Limb (tissue), 2 donors: ENCODE measurements around the gene CDH18.
A peak's percentile ranks its signal among the peaks of the same experiment; 100 is the strongest.

Source experiments
- DNase-seq, 2 donors: peaks; one replicate each; pipeline ENCODE4 v3.0.0-alpha.2; 2016; ENCODE audit errors: extremely low spot score in 2 of 2

The CDH18 gene

DNA sequence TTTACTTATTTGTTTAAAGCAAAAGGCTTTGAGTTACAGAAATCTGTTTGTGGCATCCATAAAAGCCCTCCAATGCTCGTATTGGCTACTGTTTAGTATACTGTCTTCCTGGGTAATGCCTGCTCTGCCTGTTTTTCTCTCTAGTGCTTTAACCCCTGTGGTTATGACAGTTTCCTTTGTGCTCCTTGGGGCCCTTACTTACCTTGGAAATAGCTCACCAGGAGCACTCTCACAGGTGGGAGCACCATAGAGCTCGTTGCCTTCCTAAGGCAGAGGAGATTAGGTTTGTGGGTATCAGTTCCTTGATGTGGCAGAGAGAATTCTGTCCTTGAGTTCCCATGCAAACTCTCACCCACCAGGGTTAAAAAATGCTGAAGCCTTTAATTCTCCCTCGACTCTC lies 242.8 kb downstream of the CDH18 start:
- DNase-seq: no peak

DNA sequence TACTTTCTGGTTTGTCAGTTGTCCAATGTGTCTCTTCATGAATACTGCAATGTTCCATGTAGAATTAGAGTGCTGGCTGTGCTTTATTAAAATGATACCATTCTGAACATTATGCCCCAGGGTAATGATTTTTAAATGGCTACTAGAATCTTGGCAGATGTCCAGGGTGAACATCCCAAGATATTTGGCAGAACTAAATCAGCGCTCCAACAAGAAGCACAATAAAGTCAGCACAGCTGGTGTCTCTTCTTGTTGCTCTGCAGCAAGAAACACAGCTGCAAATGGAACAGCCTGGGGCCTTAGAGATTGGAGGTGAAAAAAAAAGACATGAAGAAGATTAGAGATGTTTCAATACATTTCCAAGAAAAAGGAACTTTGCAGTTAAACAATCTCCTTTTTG lies 248.3 kb downstream of the CDH18 start:
- peak in 1 of 2 donors; percentile 80 for DNase-seq

DNA sequence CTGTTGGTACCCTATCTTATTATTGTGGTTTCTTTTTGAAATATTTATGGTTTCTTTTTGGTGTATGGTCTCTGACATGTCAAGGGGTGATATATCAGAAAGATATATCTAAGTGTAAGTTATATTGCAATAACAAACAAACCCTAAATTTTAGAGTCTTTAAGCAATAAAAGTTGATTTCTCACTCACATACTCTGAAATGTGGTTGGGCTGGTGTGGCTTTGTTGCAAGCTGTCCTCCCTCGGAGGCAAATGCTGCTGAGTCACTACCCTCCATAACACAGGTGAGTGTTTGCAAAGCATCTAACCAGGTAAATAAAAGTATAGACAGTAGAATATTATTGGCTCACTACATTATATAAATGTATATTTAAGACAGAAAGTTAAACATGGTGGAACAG lies 253.2 kb downstream of the CDH18 start:
- no peak for DNase-seq

DNA sequence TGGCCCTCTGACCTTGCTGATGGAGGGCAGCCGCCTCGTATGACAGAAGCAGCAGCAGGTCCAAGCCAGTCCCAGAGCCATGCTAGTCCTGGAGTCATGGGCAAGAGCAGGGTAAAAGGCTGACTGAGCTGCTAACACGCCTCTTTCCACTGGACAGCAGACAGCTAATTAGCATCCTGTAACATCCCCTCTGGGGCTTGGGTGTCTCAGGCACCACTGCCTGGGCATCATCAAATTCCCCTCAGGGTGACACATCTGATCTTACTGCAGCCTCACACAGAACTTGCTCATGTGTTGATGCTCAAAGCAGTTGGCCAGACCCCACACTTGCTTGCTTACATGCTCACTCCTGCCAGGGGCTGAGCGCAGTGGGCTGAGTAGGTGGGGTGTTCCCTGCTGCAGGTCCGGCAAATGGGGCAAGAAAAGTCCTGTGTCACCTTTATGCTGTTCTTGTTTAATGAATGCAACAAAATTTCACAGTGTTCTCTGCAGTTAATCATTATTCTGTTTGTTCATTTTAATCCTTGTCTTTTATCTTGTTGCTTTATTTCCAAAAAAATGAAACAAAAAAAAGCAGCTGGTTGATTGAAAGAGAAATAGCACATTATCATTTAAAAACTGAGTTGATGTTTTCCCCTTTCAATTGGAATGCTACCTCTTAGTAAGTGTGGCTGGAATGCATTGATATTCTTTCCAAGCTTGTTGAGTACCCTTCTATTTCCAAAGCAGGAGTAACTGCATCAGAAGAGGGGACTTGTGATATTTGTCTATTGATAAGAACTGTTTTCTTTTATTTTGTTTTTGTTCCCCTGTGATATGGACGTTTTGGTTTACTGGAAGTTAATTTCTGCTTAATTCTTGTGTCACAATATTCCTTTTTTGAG lies 254.1 kb downstream of the CDH18 start:
- no peak for DNase-seq

DNA sequence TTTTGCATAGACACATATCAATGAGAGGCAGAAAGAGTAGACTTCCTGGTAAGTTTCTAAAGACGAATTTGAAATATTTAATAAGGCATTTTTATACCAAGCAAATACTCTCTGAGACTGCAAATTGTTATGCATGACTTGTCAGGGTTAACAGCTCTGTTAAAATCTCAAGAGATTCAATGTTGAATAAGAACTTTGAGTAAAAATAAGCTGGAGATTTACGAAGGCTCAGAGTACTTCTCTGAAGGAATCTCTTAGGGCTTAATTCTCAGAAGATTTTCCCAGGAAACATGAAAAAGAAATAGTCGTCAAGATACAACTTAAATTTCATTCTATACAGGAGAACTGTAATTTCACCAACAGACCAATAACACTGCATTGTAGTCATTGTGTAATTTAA lies 259.4 kb downstream of the CDH18 start:
- DNase-seq: no peak

DNA sequence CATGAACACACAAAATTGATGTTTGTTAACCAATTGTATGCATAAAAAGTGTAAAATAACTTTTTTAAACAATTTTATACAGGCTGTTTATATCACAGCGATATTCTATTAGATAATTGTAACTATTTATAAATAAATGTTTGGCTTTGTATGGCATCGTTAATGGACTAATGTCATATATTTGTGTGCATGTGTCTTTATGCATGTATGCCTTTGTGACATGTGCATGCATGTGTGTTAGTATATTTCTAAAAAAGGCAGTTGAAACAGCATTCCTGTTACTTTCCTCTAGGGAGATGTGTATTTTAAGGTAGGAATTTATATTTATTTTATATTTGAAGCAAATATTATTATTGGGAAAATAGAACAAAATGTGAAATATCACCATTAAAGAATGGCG lies 268.9 kb downstream of the CDH18 start:
- DNase-seq: no peak

DNA sequence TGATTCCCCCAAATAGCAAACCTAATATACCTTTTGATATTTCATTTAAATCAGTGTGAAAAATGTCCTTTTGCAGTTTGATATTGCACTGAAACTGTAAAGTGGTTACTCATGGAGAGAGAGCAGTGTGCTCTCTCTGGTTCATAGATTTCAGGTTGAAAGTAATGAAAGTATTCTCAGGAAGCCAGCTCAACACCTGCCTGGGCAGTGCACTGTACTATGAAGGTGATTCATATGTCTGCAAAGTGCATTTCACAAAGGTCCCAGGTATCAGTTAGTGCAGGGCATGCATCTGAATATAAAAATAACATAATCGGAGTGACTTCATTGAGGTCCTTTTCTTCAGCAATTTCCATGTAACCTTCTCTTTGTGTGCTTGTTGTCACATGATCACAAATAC lies 274.3 kb downstream of the CDH18 start:
- DNase-seq: no peak

DNA sequence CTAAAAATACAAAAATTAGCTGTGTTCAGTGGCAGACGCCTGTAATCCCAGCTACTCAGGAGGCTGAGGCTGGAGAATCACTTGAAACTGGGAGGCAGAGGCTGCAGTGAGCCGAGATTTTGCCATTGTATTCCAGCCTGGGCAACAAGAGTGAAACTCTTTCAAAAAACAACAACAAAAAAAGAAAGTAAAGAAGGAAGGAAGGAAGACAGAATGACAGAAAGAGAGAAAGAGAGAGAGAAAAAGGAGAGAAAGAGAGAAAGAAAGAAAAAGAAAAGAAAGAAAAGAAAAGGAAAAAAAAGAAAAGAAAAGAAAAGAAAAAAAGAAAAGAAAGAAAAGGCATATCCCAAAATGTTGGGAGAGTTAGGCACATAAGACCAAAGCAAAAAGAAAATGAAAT lies 278.6 kb downstream of the CDH18 start:
- DNase-seq: no peak

DNA sequence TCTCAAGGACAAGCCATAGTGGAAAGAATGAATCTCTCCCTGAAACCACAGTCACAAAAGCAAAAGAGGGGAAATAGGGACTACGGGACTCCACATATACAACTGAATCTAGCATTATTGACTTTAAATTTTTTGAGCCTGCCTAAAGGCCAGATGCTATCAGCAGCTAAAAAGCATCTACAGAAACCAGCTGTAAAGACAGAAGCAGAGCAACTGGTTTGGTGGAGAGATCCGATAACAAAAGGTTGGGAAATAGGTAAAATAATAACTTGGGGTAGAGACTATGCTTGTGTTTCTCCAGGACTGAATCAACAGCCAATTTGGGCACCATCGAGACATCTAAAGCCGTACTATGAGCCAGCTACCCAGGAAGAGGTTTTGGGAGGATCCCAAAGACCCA lies 281.2 kb downstream of the CDH18 start:
- no peak for DNase-seq

DNA sequence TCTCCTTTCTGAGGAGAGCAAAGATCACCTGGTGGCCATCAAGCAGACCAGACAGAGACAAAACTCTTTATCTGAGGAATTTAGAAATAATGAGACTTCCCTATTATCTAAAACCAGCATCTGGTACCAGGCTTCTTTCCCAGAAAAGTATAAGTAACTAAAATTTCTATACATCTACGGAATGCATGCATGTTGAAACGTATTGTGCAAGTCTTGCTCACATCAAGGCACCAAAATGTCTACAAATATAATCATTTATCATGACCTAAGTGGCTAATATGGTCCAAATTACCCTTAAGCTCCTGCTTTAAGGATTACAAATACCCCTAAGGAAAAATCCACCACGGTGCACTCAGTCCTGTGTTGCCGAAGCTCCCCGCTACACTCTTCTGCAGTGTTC lies 286.3 kb downstream of the CDH18 start:
- no peak for DNase-seq

DNA sequence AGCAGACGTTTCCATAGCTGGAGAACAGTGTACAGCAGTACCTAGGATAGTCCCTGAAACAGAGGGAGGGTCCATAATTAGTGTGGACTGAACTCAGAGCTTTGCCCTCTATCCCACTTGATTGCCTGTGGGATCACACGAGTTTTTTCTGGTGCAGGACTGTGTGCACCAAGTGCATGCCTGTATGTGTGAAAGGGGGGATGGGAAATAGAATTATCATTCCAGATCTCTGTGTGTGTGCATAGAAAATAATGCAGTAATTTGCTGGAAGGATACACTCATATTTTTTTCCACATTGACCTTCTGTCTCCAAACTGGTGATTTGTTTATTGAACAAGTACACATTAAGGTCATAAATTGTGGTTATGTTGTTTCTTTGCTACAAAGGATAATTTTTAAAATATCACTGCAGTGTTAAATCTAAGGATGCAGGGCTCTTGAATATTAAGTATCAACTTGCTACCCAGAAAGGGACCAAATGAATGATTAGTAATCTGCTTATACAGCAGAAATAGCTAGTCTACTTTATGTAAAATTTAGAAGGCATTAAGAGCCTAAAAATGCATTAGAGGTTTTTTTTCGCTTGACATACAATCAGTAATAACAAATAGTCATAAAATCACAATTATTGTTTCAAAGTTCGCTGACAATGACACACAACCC lies 292.9 kb downstream of the CDH18 start:
- DNase-seq: no peak

DNA sequence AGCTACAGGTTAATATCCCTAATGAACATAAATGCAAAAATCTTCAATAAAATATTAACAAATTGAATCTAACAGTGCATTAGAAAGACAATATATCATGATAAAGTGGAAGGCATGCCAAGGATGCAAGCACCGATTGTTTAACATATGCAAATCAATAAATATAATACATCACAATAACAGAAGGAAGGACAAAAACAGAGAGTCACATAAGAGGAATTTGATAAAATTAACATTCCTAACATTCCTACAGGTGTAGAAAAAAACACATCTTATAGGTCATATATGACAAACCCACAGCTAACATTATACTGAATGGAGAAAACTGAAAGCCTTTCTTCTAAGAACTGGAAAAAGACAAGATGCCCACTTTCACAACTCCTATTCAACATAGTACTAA lies 297.0 kb downstream of the CDH18 start:
- DNase-seq: no peak

DNA sequence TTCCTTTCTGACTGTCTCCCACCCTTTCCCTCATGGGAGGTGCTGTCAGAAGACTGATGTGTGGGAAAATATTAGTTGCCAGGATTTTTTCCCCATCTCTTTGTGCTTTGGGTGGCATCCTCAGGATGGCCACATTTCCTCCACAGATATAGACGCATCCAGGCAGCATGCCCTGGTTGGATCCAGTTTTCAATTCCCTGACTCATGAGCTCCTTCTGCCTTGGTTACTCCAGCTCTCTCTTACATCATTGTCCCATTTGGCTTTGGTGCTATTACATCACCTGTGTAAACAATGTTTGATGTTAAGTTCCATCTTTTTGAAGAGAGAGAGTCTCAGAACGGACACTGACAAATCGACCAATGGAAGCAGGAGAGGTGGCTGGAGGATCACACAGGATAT lies 302.5 kb downstream of the CDH18 start:
- no peak for DNase-seq

DNA sequence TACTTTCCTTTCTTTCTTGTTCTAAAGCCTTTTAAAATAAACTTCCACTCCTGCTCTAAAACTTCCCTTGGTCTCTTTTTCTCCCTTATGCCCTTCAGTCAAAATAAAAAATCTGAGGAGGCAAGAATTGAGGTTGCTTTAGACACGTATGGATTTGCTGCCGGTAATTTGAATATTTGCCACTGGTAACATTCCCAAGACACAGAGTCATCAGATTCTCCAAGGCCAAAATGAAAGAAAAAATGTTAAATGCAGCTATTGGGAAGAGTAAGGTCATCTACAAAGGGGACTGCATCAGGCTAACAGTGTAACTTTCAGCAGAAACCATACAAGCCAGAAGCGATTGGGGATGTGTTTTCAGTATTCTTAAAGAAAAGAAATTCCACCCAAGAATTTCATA lies 311.1 kb downstream of the CDH18 start:
- no peak for DNase-seq

DNA sequence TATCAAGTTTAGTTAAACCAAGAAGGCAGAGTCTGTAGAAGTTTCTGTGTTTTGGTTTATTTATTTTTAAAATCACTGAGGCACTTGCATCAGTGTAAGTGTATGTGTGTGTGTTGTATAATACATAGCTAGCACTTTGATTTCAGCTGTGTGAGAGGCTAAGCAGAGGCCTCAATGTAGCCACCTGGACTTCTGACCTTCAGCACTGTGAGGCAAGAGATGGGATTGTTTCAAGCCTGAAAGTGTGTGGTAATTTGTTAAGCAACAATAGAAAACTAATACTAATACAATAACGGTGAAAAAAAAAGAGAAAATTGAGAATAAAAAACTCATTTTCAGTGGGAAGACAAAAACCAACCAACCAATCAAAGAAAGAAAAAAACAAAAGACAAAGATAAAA lies 327.3 kb downstream of the CDH18 start:
- no peak for DNase-seq

DNA sequence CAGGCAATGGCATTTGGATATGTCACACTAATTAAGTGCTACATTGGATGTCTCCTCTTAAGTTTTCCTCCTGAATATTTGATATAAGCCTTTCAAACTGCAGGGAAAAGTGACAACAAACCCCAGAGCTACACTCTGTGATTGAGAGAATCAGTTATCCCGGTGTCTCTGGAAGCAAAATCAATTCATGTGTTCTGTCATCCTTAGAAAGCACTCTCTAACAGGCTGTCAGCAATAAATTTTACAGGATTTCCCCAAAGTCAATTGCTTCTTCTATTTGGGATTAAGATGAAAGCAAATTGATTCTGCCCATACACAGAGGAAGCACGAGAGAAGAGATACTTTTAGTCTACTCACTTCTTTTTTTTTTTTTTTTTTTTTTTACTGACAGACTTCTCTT lies 332.4 kb downstream of the CDH18 start:
- DNase-seq: no peak

DNA sequence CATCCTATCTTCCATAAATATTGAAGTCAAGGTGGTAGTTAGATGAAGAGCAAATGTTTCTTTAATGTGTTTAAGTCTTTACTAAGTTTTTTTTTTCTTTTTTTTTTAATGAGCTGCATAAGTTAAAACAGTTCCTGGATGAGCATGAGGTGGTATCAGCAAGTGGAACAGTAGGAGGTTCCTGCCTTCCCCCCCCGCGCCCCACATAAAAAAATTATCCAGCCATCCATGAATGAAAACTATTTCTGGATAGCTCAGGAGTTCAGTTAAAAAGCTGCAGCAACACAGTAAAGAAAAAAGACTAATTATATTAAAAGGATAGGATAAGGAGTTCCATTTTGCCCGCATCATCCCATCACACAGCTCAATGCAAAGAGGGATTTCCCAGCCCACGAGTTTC lies 349.5 kb downstream of the CDH18 start:
- DNase-seq: no peak

DNA sequence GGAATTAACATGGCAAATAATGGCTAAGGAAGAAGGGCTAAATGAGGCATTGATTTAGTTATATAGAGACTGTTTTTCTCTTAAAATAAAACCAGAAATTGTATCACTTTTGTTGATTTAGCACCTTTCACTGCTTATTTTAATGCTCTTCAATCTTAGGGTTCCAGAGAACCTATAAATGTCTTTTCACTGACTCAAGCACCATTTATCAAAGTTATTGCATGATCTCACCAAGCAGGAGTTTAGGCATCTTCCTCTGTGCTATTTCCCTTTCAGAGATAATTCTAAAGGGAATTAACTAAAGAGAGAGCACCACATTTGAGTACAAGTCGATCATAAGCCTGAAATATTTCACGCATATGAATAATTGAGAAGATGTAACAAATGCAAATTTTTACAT lies 357.1 kb downstream of the CDH18 start:
- no peak for DNase-seq

DNA sequence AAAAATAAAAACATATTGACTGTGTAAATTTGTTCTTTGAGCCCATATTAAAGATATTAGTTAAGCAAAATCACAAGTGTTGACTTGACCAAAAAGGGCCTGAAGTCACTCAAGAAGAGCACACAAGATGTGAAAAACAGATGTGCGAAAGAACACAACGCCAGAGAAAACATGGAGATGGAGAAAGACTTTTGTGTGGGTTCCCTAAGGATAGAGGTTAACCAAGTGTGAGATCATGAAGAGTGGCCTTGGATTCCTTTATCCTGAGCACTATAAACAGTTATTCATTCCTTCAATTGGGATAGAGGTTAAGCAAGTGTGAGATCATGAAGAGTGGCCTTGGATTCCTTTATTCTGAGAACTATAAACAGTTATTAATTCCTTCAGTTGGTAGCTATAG lies 361.8 kb downstream of the CDH18 start:
- DNase-seq: no peak

DNA sequence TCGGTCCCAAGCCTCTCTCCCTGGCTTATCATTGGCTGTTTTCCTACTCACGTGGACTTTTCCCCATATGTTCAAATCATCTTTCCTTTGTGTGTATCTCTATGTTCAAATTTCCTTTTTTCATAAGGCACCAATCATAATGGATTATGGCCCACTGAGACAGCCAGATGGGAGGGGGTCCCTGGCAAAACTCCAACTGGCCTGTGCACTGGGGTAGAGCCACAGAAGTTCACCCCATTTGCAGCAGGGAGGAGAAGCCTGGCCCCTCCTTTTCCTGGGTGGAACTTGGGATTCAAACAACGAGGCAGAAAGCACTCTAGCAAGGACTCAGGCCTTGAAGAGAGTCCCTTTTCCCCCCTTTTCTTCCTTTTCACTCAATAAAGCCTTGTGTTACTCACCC lies 362.4 kb downstream of the CDH18 start:
- DNase-seq: peak in 1 of 2 donors; percentile 29

DNA sequence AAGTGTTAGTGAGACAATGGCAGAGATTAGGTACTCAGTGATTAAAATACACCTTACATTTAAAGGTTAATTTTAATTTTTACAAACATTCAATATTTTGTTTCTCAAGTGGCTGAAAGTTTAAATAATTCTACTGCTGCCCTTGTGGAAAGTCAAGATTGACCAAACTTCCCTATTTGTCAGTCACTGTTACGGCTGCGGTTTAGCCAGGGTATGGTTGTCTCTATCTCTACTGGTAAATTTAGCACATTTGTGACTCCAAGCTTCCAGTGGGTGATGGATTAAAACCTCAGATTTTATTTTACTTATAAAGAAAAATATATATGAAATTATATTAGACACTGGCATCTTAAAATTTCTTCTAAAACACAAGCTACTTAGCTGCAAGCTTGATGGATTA lies 368.4 kb downstream of the CDH18 start:
- no peak for DNase-seq

DNA sequence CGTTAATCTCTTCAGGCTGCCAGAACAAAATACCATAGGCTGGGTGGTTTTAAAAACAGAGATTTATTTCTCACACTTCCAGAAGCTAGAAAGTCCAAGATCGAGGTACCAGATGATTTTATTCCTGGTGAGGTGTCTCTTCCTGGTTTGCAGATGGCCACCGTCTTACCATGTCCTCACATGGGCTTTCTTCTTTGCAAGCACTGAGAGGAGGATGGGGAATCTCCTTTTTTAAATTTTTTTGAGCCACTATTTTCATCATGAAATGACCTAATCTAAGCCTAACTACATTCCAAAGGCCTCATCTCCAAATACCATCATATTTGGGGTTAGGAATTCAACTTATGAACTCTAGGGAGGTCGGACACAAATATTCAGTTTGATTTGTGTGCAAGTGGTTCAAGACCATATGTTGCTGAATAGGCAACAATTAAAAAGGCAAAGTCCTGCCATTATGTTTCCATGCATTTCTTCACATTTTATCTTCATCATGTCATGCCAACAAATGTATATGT lies 371.2 kb downstream of the CDH18 start:
- no peak for DNase-seq

DNA sequence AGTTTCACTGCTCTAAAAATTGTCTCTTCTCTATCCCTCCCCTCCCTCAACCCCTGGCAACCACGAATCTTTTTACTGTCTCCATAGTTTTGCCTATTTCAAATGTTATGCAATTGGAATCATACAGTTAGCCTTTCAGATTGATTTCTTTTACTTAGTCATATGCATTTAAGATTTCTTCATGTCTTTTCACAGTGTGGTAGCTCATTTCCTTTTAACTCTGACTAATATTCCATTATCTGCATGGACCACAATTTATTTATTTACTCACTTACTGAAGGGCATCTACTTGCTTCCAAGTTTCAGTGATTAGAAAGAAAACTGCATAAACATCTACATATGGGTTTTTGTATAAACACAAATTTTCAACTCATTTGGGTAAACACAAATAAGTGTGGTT lies 372.3 kb downstream of the CDH18 start:
- no peak for DNase-seq
